Natural killer cell (primary cell): ENCODE data around the gene ADAMTS17. TPM values are rescaled to one million over a fixed set of nuclear protein-coding genes. Genes with fewer than 3 reads are reported as not detected.

Experiments used
- ATAC-seq, 3 donors: fragments of 150-1000 bp in 2 of 3; fragments of 200-7000 bp in 1 of 3; cut with Tn5 transposase; 1 replicate in 1 of 3; 2 replicates in 2 of 3; pipeline ENCODE4 v1.10.0; 2021; ENCODE audit warnings: mild to moderate bottlenecking in 2 of 3, moderate library complexity in 2 of 3
- DNase-seq, 2 donors: peaks; one replicate each; pipeline versions ENCODE4 v3.0.0 to v3.0.0-alpha.2; 2013 to 2021; ENCODE audit warnings: mixed read lengths in 1 of 2
- H3K27ac ChIP-seq: one replicate; pipeline ENCODE4 v1.5.1; 2013; ENCODE audit warnings: mild to moderate bottlenecking, low read length
- H3K27me3 ChIP-seq: one replicate; pipeline ENCODE4 v1.6.1; 2013; ENCODE audit warnings: low read length; ENCODE audit not compliant: control insufficient read depth, insufficient read depth
- H3K36me3 ChIP-seq: one replicate; pipeline ENCODE4 v1.6.1; 2013; ENCODE audit warnings: low read length; ENCODE audit not compliant: control insufficient read depth, insufficient read depth
- H3K4me1 ChIP-seq: one replicate; pipeline ENCODE4 v1.6.1; 2013; ENCODE audit warnings: low read length; ENCODE audit not compliant: control insufficient read depth, insufficient read depth
- H3K4me3 ChIP-seq: one replicate; pipeline ENCODE4 v1.5.1; 2013; ENCODE audit warnings: low read length
- H3K9me3 ChIP-seq: one replicate; pipeline ENCODE4 v1.6.1; 2013; ENCODE audit warnings: low read length; ENCODE audit not compliant: control insufficient read depth, insufficient read depth
- H3K27ac Mint-ChIP-seq, 2 donors: one replicate each; pipeline ENCODE4 v1.8.0; 2022; ENCODE audit warnings: mild to moderate bottlenecking in 2 of 2, mixed read lengths in 2 of 2, moderate library complexity in 1 of 2
- H3K27me3 Mint-ChIP-seq, 2 donors: one replicate each; pipeline ENCODE4 v1.8.0; 2022; ENCODE audit warnings: low read depth in 2 of 2, mixed read lengths in 2 of 2
- H3K36me3 Mint-ChIP-seq: one replicate; pipeline ENCODE4 v1.8.0; 2022; ENCODE audit warnings: mixed read lengths
- H3K4me1 Mint-ChIP-seq, 2 donors: one replicate each; pipeline ENCODE4 v1.8.0; 2022; ENCODE audit warnings: mixed read lengths in 2 of 2
- H3K4me3 Mint-ChIP-seq: one replicate; pipeline ENCODE4 v1.8.0; 2022; ENCODE audit warnings: mild to moderate bottlenecking, moderate library complexity, mixed read lengths
- H3K9me3 Mint-ChIP-seq, 2 donors: one replicate each; pipeline ENCODE4 v1.8.0; 2022; ENCODE audit warnings: mixed read lengths in 2 of 2
- WGBS: methylation state at CpG from one replicate; pipeline ENCODE4 v1.1.7; 2013; ENCODE audit warnings: missing lambda C conversion rate; ENCODE audit not compliant: insufficient coverage; 5-methylcytosine and 5-hydroxymethylcytosine counted together
- intact Hi-C: fragments of 100-400 bp; cut with micrococcal nuclease; formaldehyde crosslinking; loops from one replicate; pipeline ENCODE4 v1.14.2; 2022
- total RNA-seq, 4 donors: library from RNA; stranded (reverse); fragments of 120-200 nt in 1 of 4; gene quantifications; one replicate each; pipeline versions ENCODE4 v1.2.3 to v1.2.4, GENCODE V29; 2013 to 2022
- TF ChIP-seq, protein P1 (sequence below): fragments of 200-600 bp; IDR thresholded peaks from one replicate; pipeline ENCODE4 v1.8.0; 2022; ENCODE audit warnings: antibody characterized with exemption

ADAMTS17 gene
- total RNA-seq, 3 donors from 2014 or later (not counting 1 experiment from before 2014, with no cell fraction given): 4.8 to 9.5 (median 5.3) TPM

DNA sequence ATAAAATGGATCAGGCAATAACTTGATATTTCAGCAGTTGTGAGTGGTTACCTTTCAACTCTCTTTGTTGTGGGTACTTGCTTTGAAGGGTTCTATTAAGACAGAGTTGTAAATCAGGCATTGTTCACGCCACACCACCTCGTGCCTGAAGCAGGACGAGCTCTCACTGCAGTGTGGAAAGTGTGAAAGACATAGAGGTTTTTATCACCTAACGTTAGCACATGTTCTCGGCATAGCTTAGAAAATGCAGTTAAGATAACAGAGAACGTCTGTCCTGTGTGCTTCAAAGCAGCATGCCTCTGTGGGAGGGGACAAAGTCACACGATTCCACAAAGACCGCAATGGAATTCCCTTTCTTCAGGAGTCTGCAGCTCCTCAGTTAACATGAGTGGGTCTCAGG, 7.8 kb downstream of the ADAMTS17 start:
- Histone ChIP-seq H3K9me3 (no peaks in the 10 kb centered on the region), H3K4me1 (peaks cover 68% of the 10 kb centered on the region), H3K4me3 (no peak overlapping the region), H3K36me3 (no peaks in the 10 kb centered on the region), H3K27ac (no peak overlapping the region), H3K27me3 (no peaks in the 10 kb centered on the region)
- intact Hi-C loops: no loop called here
- peak overlapping the region; percentile 58 for H3K4me3 Mint-ChIP-seq
- DNase-seq (peak in 1 of 2 donors; percentile 49), ATAC-seq (peak; percentile 36 to 59 (median 37))
- peaks cover 56 to 60% of the 10 kb centered on the region in 2 donors for H3K4me1 Mint-ChIP-seq
- 5% methylated on average over 8 of the region's 8 CpGs for WGBS
- H3K27ac Mint-ChIP-seq: peak overlapping the region; percentile 27 to 61
- H3K27me3 Mint-ChIP-seq: peaks cover 16 to 17% of the 10 kb centered on the region in 2 donors
- no peaks in the 10 kb centered on the region for H3K36me3 Mint-ChIP-seq
- no peaks in the 10 kb centered on the region for H3K9me3 Mint-ChIP-seq
- TF ChIP-seq, protein P1, sequence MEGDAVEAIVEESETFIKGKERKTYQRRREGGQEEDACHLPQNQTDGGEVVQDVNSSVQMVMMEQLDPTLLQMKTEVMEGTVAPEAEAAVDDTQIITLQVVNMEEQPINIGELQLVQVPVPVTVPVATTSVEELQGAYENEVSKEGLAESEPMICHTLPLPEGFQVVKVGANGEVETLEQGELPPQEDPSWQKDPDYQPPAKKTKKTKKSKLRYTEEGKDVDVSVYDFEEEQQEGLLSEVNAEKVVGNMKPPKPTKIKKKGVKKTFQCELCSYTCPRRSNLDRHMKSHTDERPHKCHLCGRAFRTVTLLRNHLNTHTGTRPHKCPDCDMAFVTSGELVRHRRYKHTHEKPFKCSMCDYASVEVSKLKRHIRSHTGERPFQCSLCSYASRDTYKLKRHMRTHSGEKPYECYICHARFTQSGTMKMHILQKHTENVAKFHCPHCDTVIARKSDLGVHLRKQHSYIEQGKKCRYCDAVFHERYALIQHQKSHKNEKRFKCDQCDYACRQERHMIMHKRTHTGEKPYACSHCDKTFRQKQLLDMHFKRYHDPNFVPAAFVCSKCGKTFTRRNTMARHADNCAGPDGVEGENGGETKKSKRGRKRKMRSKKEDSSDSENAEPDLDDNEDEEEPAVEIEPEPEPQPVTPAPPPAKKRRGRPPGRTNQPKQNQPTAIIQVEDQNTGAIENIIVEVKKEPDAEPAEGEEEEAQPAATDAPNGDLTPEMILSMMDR: no peak

DNA sequence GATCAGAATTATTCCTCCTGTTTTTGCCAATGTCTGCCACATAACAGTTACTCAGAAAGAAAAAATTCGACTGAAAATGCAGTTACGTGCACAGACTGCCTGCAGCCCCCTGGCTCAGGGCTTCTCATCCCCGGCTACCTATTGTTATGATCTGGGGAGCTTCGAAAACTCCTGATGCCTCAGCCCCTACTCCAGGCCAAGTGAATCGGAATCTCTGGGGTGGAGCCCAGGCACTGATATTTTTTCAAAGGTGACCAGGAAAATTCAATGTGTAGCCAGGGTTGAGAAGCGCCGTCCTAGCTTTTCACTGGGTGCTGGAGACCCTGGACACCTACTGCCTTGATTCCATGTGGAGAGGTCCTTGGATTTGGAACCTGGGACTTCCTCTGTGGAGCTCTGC, 8.5 kb downstream of the ADAMTS17 start:
- no peaks in the 10 kb centered on the region for H3K9me3 Mint-ChIP-seq
- H3K4me1 Mint-ChIP-seq: peaks cover 55 to 56% of the 10 kb centered on the region in 2 donors
- TF ChIP-seq, protein P1: no peak
- no peaks in the 10 kb centered on the region for H3K36me3 Mint-ChIP-seq
- peak overlapping the region; percentile 27 to 61 for H3K27ac Mint-ChIP-seq
- no peaks in the 10 kb centered on the region for H3K36me3 ChIP-seq
- peaks cover 71% of the 10 kb centered on the region for H3K4me1 ChIP-seq
- H3K27ac ChIP-seq: no peak overlapping the region
- H3K4me3 ChIP-seq: no peak overlapping the region
- no peaks in the 10 kb centered on the region for H3K27me3 ChIP-seq
- DNase-seq (no peak), ATAC-seq (no peak)
- intact Hi-C loops: no loop called here
- WGBS: 88% methylated on average over 7 of the region's 7 CpGs
- H3K4me3 Mint-ChIP-seq: no peak overlapping the region
- peaks cover 9 to 11% of the 10 kb centered on the region in 2 donors for H3K27me3 Mint-ChIP-seq
- H3K9me3 ChIP-seq: no peaks in the 10 kb centered on the region

DNA sequence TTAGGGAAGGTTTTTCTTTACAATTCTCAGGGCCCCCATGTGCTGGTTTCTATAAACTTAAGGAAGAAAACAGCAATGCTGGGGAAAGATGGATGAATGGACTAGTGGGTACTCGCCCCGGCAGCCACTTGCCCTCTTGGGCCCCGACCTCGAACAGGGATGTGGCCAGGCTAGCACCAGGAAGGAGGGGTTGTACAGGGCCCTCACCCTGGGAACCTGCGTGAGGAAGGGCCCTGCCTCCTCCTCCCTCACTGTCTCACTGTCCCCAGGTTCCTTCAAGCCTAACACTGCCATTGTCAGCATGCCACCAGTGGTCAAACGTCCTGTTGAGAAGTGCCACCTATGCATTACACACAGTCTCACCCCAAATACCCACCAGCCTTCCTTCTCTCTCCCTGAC, 9.1 kb downstream of the ADAMTS17 start:
- WGBS: 30% methylated on average over 6 of the region's 6 CpGs
- intact Hi-C loops: no loop called here
- H3K27ac ChIP-seq: no peak overlapping the region

More for the DNA sequence above, 9.1 kb downstream of the ADAMTS17 start:
- Histone ChIP-seq H3K9me3 (no peaks in the 10 kb centered on the region), H3K4me1 (peaks cover 72% of the 10 kb centered on the region), H3K4me3 (no peak overlapping the region), H3K27me3 (no peaks in the 10 kb centered on the region), H3K36me3 (no peaks in the 10 kb centered on the region)
- Mint-ChIP-seq H3K4me1 (peaks cover 56% of the 10 kb centered on the region in 2 donors), H3K4me3 (peak overlapping the region; percentile 52), H3K27ac (peak overlapping the region in 1 of 2 donors; percentile 61), H3K9me3 (no peaks in the 10 kb centered on the region), H3K36me3 (no peaks in the 10 kb centered on the region), H3K27me3 (peaks cover 3 to 9% of the 10 kb centered on the region in 2 donors)
- no peak for DNase-seq
- TF ChIP-seq, protein P1: no peak
- no peak for ATAC-seq
